GM23338 (cell line): Measurements from ENCODE around the gene MAPKBP1.

Source experiments
- EZH2 ChIP-seq: fragments of 200-600 bp; sonication (generic); IDR thresholded peaks from one replicate; pipeline ENCODE4 v1.8.0; 2017; ENCODE audit warnings: antibody characterized with exemption, mild to moderate bottlenecking, low read depth; ENCODE audit not compliant: unreplicated experiment
- EZH2phosphoT487 ChIP-seq: fragments of 200-600 bp; sonication (generic); IDR thresholded peaks from one replicate; pipeline ENCODE4 v1.8.1; 2018; ENCODE audit warnings: antibody characterized with exemption; ENCODE audit not compliant: unreplicated experiment
- JUNB ChIP-seq: IDR thresholded peaks from one replicate; pipeline ENCODE4 v1.6.1; 2016; ENCODE audit warnings: antibody characterized with exemption; ENCODE audit not compliant: unreplicated experiment
- NANOG ChIP-seq: IDR thresholded peaks from 2 replicates; pipeline ENCODE4 v1.6.1; 2016; ENCODE audit warnings: antibody characterized with exemption, borderline replicate concordance
- POLR2AphosphoS5 ChIP-seq: IDR thresholded peaks from 2 replicates; pipeline ENCODE4 v1.6.1; 2016; ENCODE audit warnings: antibody characterized with exemption, low read depth
- REST ChIP-seq: IDR thresholded peaks from one replicate; pipeline ENCODE4 v1.6.1; 2018; ENCODE audit warnings: antibody characterized with exemption; ENCODE audit not compliant: unreplicated experiment
- ZNF331 ChIP-seq: fragments of 250-450 bp; sonication (Bioruptor Pico); IDR thresholded peaks from 2 replicates; pipeline ENCODE4 v1.5.0; 2020; ENCODE audit warnings: low read depth, mild to moderate bottlenecking, moderate library complexity
- ZNF462 ChIP-seq: fragments of 250-450 bp; sonication (Bioruptor Pico); IDR thresholded peaks from 2 replicates; pipeline ENCODE4 v1.5.0; 2020; ENCODE audit warnings: mild to moderate bottlenecking, moderate library complexity
- TF ChIP-seq, protein P1 (sequence below), 2 experiments: fragments of 200-600 bp in 1 of 2; sonication (generic) in 1 of 2; conservative IDR thresholded peaks; 2 replicates each; pipeline versions ENCODE4 v1.5.1 to v1.6.1; 2016 to 2017; ENCODE audit warnings: antibody characterized with exemption in 2 of 2, low read depth in 2 of 2, mild to moderate bottlenecking in 2 of 2, moderate library complexity in 1 of 2

DNA sequence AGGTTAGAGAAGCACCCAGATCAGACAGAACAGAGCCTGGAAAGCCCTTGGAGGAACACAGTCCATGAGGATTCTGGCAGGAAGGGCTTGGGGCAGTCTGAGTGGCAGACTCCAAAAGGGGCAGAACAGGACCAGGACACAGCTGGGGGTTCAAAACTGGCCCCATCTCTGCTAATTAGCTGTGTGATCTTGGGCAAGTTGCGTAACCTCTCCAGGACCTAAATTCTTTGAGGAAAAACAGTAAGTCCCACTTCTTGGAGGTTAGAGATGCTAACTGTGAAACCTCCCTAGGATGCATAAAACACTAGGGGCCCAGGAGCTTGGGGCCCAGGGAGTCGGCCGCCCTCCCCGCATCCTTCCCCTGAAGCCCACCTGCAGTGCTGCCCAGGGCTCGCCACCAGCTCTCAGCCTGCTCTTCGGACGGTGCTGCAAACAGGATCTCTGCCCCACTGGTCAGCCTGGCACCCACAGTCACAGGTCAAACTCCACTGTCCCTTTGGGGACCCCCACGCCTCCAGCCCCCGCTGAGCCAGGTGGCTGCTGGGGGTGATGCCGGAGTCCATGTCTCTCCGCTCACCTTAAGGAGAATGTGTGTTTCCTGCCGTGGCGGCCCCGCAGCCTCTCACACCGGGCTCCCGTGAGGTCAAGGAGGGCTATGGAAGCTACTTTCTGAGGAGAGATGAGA is 76.3 kb downstream of the MAPKBP1 start:
- TF ChIP-seq, protein P1, sequence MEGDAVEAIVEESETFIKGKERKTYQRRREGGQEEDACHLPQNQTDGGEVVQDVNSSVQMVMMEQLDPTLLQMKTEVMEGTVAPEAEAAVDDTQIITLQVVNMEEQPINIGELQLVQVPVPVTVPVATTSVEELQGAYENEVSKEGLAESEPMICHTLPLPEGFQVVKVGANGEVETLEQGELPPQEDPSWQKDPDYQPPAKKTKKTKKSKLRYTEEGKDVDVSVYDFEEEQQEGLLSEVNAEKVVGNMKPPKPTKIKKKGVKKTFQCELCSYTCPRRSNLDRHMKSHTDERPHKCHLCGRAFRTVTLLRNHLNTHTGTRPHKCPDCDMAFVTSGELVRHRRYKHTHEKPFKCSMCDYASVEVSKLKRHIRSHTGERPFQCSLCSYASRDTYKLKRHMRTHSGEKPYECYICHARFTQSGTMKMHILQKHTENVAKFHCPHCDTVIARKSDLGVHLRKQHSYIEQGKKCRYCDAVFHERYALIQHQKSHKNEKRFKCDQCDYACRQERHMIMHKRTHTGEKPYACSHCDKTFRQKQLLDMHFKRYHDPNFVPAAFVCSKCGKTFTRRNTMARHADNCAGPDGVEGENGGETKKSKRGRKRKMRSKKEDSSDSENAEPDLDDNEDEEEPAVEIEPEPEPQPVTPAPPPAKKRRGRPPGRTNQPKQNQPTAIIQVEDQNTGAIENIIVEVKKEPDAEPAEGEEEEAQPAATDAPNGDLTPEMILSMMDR (conservative IDR thresholded peaks at IDR 0.05; ENCODE audit: low read depth in 2 of 2), result no peak
- TF ChIP-seq NANOG, result no peak
- no peak for TF ChIP-seq EZH2phosphoT487
- no peak for TF ChIP-seq EZH2
- no peak for TF ChIP-seq REST
- TF ChIP-seq ZNF331 (CRISPR knock-in tag), result no peak
- no peak for TF ChIP-seq ZNF462
- TF ChIP-seq JUNB, result no peak
- TF ChIP-seq POLR2AphosphoS5, result no peak
